IPS-11a (cell line): ENCODE measurements around the gene NOX1.

ENCODE experiments used
- H3K4me3 ChIP-seq: one replicate; pipeline ENCODE4 v1.5.1; 2013; ENCODE audit warnings: low read depth, low read length, control low read depth

NOX1 gene

DNA sequence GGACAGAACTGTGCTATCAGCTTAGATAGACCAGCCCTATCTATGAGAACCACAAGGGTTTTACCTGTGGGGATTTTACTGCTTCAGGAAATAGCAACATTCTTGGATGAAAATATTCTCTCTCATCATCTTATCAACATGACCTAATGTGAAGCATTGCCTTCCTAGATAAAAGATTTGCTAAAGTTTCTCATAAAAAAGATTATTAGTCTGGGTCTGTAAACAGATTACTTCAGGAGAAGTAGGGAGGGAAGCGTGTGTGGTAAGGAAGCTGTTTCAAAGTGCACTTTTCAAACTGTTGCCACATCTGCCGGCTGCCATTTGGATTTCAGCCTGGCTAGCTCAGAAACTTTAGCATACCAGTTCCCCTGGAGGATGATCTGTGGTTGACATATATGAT lies at the start of gene NOX1:
Gene NOX1, minus strand, starts transcription at position 35 of the 400 bp plus-strand sequence. CDS start 220 bp downstream, outside the sequence.
- no peak within 1 kb of the TSS for H3K4me3 ChIP-seq

- H3K4me3 ChIP-seq: no peak overlapping the region
Observed at GRCh38 chrX:100915562-100915961, 41.4 kb upstream of the NOX1 start.

GRCh38 chrX:100913111-100913510 lies 39.0 kb upstream of the NOX1 start:
- H3K4me3 ChIP-seq: no peak overlapping the region

DNA sequence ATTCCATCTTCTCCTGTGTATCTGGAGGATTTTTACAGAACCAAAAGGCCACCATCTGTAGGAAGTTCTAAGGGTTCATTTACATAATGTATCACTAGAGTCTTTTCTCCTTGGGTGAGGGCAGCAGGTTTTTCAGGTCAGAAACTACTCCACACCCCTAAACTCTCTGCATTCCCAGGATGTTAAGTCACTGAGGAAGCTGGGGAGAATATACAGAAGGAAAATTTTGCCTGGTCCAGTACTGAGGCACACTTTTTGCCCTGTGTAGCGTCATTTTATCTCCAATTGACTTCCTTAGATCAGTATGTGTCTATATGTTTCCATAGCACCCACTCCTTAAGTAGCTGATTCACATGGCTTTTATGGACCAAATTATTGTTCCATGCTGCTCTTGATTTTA lies 37.6 kb upstream of the NOX1 start:
- H3K4me3 ChIP-seq: no peak overlapping the region

DNA sequence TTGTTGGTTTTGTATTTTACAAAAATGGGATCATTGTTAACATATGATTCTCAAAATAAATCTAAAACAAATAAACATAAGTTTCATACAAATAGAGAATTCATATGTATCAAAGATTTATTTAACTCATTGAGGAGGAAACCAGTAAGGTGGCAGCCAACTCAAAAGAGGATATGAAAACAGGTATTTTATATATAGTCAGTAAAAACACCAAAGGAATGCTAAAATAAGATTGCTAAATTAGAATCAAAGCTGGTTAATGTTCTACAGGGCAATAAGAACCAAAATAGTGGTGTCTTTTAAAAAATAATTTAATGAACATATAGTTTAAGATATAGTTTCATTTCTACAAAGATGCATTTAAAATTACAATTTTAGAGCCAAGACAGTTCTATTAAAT lies 31.5 kb upstream of the NOX1 start:
- no peak overlapping the region for H3K4me3 ChIP-seq

GRCh38 chrX:100904433-100904832 lies 30.3 kb upstream of the NOX1 start:
- no peak overlapping the region for H3K4me3 ChIP-seq

- H3K4me3 ChIP-seq: no peak overlapping the region
Observed at GRCh38 chrX:100895365-100896075, 21.4 kb upstream of the NOX1 start.

DNA sequence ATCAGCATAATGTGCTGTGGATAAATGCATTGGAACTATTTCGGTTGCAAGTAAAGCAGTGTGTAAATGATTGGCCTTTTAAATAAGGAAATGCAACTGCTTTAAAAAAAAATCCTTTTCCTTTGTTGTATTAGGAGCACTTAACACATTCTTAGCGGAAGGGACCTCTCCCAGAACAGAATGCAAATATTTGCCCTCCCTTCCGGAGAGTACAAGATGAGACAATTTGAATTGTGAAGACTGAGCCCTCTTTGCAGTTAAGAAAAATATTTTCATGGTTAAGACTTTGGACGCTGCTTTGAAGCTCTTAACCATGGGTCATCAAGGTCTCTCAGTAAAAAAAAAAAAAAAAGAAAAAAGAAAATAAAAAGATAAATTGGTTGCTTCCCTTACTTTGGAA lies 9.5 kb upstream of the NOX1 start:
- H3K4me3 ChIP-seq: no peak overlapping the region

- H3K4me3 ChIP-seq: no peak overlapping the region
Observed at GRCh38 chrX:100880368-100880767, 6.2 kb upstream of the NOX1 start.

- H3K4me3 ChIP-seq: no peak overlapping the region
Observed at GRCh38 chrX:100871594-100872560, 2.3 kb downstream of the NOX1 start.

- H3K4me3 ChIP-seq: no peak overlapping the region
Observed at GRCh38 chrX:100870527-100870926, 3.6 kb downstream of the NOX1 start.

- H3K4me3 ChIP-seq: no peak overlapping the region
Observed at GRCh38 chrX:100868273-100868672, 5.9 kb downstream of the NOX1 start.

GRCh38 chrX:100864657-100865391 lies 9.3 kb downstream of the NOX1 start:
- H3K4me3 ChIP-seq: no peak overlapping the region

DNA sequence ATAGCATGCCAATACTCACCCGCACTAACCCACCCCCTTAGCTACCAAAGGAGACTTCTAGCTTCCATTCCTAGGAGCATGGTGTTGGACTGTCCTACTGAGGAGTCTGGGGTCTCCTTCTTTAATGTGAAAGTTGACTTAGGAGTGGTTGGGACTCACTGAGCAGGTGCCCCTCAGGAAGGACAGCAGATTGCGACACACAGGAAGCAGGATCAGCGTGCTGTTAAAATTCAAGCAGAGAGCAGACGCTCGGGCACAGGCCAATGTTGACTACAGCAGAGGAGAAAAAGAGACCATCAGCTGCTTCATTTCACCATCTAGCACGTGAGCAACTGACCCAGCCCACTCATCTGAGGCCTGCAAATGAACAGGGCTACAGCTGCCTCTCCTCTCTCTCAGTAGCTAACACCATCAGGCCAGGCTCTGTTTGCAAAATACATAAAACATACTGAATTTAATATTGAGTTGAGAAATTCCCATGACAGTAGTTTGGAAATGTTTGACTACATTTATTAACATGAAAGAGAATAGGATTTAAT lies 10.8 kb downstream of the NOX1 start:
- no peak overlapping the region for H3K4me3 ChIP-seq

DNA sequence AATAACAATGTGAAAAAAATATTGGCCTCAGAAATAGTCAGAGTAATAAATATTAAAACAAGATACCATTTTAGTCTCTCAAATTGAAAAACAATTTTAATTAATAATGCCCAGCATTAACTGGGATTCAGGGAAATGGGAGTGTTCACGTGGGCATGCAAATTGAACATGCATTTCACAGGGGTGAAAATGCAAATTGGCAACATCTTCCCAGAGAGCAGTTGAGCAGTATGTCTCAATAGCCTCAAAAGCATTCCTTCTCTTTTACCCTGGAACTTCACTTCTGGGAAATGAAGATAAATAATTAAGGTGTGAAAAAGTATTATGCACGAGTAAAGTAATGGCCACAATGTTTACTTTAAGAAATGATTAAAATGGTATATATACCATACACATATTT lies 21.3 kb downstream of the NOX1 start:
- no peak overlapping the region for H3K4me3 ChIP-seq

DNA sequence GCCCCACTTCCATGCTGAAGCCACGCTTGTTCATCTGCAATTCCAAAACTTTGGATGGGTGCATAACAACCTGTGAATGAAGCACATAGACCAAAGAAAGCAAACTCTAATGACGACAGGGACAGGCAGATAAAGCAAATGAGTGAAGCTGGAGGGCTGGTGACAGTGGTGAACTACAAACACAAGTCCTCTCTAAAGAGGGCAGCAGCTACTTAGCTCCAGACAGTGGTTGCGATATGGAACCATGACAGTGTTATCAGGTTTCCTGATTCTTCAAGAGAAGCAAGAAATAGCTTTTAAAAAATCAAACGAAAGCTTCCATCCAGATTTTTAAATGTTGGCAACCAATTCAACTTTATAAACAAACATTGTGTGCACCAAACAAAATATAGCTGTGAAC lies 23.8 kb downstream of the NOX1 start:
- no peak overlapping the region for H3K4me3 ChIP-seq

DNA sequence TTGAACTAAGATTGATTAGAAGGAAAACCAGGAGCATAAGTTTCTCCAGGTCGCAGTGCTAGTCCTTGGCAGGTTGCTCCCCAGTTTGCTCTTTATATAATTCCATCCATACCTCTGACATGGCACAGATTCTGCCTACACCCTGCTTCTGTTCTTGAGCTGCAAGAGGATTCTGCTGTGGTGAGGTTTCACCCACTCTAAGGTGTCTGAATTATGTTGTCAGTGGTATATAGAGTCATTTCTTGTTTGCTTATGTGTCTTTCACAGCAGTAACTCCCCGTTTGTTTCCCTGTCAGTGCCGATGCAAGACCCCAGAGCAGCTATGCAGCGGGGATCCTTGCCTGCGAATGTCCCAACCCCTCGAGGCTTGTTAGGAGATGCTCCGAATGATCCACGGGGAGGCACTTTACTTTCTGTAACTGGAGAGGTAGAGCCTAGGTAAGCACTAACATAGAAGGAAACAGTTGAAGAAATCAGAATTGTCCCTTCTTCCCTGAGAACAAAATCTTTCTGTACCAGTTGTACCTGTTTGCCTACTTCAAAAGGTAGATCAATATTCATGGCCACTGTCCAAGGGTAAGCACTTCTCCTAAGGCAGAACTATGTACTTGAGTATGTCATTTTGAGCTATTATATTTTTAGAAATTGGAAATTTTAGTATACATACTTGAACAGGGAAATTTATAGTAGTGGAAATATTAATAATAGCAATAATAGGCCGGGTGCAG lies 42.8 kb downstream of the NOX1 start:
- H3K4me3 ChIP-seq: no peak overlapping the region

DNA sequence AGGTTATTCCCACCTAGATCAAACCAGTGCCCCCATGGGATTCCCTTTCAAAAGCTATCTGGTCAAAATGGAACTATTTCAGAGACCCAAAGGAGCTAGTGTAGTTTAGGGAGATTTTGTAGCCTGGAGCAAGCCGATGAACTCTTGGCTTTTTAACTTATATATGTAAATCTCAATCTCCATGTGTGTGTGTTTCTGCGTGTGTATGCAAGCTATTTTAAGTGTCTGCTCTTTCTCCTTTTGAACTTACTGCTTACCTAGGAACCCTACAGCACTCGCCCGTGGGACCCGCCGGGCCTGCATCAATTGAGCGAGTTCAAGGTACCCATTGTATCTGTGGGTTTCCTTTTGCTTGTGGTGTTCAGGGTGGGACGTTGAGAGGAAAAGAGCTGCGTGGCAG lies 43.6 kb downstream of the NOX1 start:
- no peak overlapping the region for H3K4me3 ChIP-seq

DNA sequence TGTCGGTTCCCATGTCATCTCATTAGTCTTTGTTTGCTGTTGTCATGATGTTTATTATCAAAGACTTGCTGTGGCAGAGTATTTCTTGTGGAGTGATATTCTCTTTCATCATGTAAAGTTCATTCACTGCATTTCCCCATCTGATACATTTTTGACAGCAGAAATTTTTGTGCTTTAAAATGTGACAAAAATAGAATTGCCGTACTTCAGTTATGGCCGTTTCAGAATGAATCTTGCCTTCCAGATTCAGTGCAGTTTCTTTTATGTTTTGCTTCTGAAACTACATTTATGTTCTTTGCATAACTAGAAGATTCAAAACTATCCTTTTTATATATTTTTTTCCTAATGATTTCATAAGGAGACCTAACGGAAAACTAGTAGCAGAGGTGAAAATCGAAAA lies 44.0 kb downstream of the NOX1 start:
- H3K4me3 ChIP-seq: no peak overlapping the region

GRCh38 chrX:100829730-100830129 lies 44.4 kb downstream of the NOX1 start:
- H3K4me3 ChIP-seq: no peak overlapping the region
